Activated CD4-positive, alpha-beta memory T cell treated with anti-CD3 and anti-CD28 coated beads, Interleukin-2, amount 10 ng/mL, durations not matched to agents 7 days and 5 days (primary cell): Measurements from ENCODE around the gene NECTIN1. TPM values are rescaled to one million over a fixed set of nuclear protein-coding genes. Genes with fewer than 3 reads are reported as not detected.
"Not testable (repeated sequence)": the region's sequence is repeated elsewhere in the genome, so short reads cannot be mapped to it uniquely, and the experiment has no call there.

Experiments
- CTCF ChIA-PET: fragments of 350-600 bp; sonication (Branson Sonifier 250); formaldehyde crosslinking; loops from one replicate; lab custom pipeline; 2021; ENCODE audit warnings: antibody characterized with exemption, inconsistent platforms; lab: Charles Lee
- POLR2A ChIA-PET: fragments of 350-600 bp; sonication (Branson Sonifier 250); formaldehyde crosslinking; loops from one replicate; lab custom pipeline; 2021; ENCODE audit warnings: antibody characterized with exemption; lab: Charles Lee
- DNase-seq: peaks from one replicate; pipeline ENCODE4 v3.0.0-alpha.2; 2020
- H3K27ac Mint-ChIP-seq: one replicate; pipeline ENCODE4 v1.8.0; 2021; ENCODE audit warnings: mild to moderate bottlenecking, mixed read lengths
- H3K27me3 Mint-ChIP-seq: one replicate; pipeline ENCODE4 v1.8.0; 2021; ENCODE audit warnings: mixed read lengths
- H3K36me3 Mint-ChIP-seq: one replicate; pipeline ENCODE4 v1.8.0; 2021; ENCODE audit warnings: low read depth, mixed read lengths
- H3K4me1 Mint-ChIP-seq: one replicate; pipeline ENCODE4 v1.8.0; 2021; ENCODE audit warnings: mixed read lengths
- H3K4me3 Mint-ChIP-seq: one replicate; pipeline ENCODE4 v1.8.0; 2021; ENCODE audit warnings: mild to moderate bottlenecking, mixed read lengths
- H3K9me3 Mint-ChIP-seq: one replicate; pipeline ENCODE4 v1.8.0; 2021; ENCODE audit warnings: mixed read lengths
- total RNA-seq, 2 experiments: library from RNA; stranded (reverse); gene quantifications; one replicate each; pipeline ENCODE4 v1.2.3, GENCODE V29; 2021

NECTIN1 gene
- total RNA-seq, 2 experiments from 2014 or later, result 1.7 to 1.9 TPM

DNA sequence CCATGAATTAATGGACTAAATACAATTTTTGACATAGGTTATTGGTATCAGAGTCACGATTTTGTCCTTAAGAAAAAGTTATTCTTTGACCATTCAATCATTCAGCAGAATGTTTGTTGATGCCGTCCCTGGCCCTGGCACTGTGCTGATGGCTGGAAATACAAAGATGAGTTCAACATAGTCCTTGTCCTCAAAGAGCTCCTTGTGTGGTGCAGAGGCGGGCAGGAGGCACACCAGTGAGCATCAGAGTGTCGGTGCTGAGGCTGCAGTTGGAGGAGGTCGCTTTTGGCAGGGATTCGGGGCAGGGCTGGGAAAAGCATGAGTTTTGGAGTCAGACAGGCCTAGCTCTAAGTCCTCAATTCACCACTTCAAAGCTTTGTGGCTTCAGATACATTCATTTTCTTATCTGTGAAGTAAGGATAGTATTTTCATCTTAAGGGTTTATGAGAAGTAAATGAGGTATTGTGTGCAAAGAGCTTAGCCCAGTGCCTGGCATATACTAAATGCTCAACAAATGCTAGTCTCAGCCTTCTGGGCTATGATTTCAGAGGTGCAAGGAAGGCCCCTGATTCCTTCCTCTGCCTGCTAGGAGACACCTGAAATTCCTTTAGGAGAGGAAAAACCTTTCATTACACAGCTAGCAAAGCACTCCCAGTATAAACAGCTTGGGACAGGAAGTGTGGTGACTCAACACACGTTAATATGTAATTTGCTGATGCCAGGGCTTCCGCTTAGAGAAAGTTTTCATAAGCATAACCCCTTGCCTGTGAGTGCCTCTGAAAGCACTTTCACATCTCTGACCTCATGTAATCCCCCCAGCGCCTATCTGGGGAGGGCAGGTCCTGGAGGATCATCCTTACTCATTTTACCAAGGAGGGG, 113.8 kb downstream of the NECTIN1 start:
- no peaks in the 10 kb centered on the region for H3K36me3 Mint-ChIP-seq
- ChIA-PET CTCF (interaction anchor here (1.5 kb wide), 1 partner anchor 9 kb away, joined by 5 read pairs; no protein-coding TSS in a partner anchor), POLR2A (no interaction called here)
- DNase-seq, result no peak
- H3K27ac Mint-ChIP-seq, result no peak overlapping the region
- H3K27me3 Mint-ChIP-seq, result peaks cover 22% of the 10 kb centered on the region
- H3K9me3 Mint-ChIP-seq, result no peaks in the 10 kb centered on the region
- no peak overlapping the region for H3K4me3 Mint-ChIP-seq
- H3K4me1 Mint-ChIP-seq, result peaks cover 10% of the 10 kb centered on the region

DNA sequence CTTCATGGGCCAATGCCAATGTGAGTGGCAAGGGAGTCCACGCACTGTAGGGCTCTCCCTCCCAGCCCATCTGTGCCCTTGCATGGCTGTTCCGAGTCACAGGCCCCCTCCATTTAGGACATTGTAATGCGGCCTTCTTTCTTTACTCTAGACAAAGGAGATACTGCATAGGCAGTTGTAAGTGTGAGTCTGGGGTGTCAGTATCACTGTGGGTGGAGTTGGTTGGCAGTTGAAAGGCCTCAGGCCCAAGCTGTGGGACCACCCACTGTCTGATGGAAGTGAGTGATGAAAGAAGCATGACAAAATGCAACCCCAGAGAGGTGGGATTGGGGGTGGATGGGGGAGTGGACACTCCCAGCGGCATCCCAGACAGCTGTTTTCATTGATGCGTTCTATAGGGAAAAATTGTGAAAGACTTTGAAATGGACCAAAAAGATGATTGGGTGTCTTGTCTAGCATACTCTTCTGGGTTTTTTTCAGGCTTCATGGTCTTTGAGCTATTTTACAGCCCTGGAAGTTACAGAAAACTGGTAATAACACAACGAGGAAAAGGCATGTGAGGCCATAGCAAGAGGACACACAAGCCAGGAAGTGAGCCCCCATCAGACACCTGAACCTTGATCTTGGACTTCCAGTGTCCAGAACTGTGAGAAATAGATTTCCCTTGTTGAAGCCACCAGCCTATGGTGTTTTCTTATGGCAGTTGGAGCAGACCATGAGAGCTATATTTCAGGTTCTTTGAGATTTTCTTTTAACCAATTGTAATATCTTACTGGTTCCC, 114.6 kb downstream of the NECTIN1 start:
- Mint-ChIP-seq H3K27ac (no peak overlapping the region), H3K27me3 (peaks cover 16% of the 10 kb centered on the region), H3K9me3 (no peaks in the 10 kb centered on the region), H3K4me1 (peaks cover 10% of the 10 kb centered on the region), H3K4me3 (no peak overlapping the region), H3K36me3 (no peaks in the 10 kb centered on the region)
- POLR2A ChIA-PET, result no interaction called here
- no peak for DNase-seq
- CTCF ChIA-PET, result no interaction called here

DNA sequence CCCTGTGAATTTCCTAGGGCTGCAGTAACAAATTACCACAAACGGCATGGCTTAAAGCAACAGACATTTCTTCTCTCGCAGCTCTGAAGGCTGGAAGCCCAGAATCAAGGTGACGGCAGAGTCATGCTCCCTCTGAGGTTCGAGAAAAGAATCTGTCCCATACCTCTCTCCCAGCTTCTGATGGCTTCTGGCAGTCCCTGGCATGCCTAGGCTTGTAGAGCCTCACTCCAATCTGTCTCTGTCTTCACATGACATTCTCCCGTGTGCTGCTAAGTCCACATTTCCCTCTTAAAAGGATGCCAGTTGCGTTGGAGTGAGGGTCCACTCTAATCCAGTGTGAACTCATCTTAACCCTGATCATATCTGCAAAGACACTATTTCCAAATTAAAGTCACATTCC, 116.2 kb downstream of the NECTIN1 start:
- CTCF ChIA-PET, result no interaction called here
- Mint-ChIP-seq H3K27ac (no peak overlapping the region), H3K4me1 (peaks cover 10% of the 10 kb centered on the region), H3K9me3 (no peaks in the 10 kb centered on the region), H3K27me3 (peaks cover 18% of the 10 kb centered on the region), H3K4me3 (no peak overlapping the region), H3K36me3 (no peaks in the 10 kb centered on the region)
- POLR2A ChIA-PET, result no interaction called here
- DNase-seq, result no peak

DNA sequence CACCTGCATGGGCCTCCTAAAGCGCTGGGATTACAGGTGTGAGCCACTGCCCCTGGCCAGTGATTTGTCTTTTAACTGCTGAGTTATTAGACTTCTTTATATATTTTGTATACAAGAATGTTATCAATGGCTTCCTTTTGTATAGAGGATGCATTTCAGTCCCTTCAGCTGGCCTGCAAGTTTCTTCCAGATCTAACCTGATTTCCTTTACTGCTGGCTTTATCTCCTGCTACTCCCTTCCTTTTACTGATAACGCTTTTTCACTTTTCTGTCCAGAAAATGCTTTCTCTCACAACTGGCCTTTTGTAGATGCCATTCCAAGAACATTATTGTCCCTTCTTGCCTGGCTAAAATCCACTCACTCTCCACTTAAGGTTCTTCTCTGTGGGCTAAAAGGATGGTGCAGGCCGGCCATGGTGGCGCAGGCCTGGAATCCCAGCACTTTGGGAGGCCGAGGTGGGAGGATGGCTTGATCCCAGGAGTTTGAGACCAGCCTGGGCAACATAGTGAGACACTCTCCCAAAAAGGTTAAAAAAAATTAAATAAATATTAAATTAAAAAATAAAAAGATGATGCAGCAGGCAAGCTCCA, 118.1 kb downstream of the NECTIN1 start:
- no peaks in the 10 kb centered on the region for H3K9me3 Mint-ChIP-seq

DNA sequence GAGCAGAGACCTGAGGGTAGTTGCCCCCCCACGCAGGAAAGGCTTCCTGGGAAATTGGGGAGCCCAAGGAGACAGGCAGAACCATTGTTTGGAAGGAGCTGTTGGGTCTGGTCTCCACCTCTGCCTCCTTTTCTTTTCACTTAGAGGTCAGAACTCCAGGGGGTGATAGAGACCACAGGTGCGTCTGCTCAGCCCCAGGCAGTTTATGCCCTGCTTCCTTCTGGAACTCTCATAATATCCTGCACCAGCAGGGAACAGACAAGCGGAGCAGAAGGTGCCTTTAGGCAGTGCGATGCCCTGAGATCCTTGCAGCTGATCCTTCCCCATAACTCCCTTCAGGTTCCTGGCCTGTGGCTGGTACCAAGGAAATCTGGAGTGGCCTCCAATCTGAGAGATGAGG, 120.2 kb downstream of the NECTIN1 start:
- ChIA-PET CTCF (no interaction called here), POLR2A (no interaction called here)
- Mint-ChIP-seq H3K9me3 (no peaks in the 10 kb centered on the region), H3K27me3 (peaks cover 24% of the 10 kb centered on the region), H3K36me3 (no peaks in the 10 kb centered on the region), H3K27ac (no peak overlapping the region), H3K4me3 (no peak overlapping the region), H3K4me1 (no peaks in the 10 kb centered on the region)
- DNase-seq, result no peak

More for the DNA sequence above, 118.1 kb downstream of the NECTIN1 start:
- H3K27ac Mint-ChIP-seq, result no peak overlapping the region
- H3K4me3 Mint-ChIP-seq, result no peak overlapping the region
- no peaks in the 10 kb centered on the region for H3K36me3 Mint-ChIP-seq
- no peak for DNase-seq
- H3K27me3 Mint-ChIP-seq, result peaks cover 22% of the 10 kb centered on the region
- ChIA-PET POLR2A (no interaction called here), CTCF (no interaction called here)
- H3K4me1 Mint-ChIP-seq, result peaks cover 10% of the 10 kb centered on the region

DNA sequence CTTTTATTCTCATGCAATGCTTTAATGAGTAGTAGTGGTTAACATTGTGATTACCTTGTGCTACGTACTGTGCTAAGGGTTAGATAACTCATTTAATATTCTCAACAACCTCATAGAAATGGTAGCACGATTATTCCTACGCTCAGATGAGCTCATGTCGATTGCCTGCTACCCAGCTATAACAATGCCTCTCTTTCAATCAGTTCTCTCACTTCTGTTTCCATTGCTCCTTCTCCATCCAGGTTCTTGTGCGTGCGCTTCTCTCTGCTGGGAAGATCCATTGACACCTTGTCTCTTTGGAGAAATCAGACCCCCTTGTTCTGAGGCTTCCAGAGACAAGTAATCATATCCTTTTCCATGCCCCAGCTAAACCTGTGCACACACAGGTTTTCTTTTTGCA, 120.8 kb downstream of the NECTIN1 start:
- CTCF ChIA-PET, result no interaction called here
- POLR2A ChIA-PET, result no interaction called here
- Mint-ChIP-seq H3K9me3 (no peaks in the 10 kb centered on the region), H3K27me3 (peaks cover 29% of the 10 kb centered on the region), H3K4me1 (no peaks in the 10 kb centered on the region), H3K27ac (no peak overlapping the region), H3K4me3 (no peak overlapping the region), H3K36me3 (no peaks in the 10 kb centered on the region)
- DNase-seq, result no peak

DNA sequence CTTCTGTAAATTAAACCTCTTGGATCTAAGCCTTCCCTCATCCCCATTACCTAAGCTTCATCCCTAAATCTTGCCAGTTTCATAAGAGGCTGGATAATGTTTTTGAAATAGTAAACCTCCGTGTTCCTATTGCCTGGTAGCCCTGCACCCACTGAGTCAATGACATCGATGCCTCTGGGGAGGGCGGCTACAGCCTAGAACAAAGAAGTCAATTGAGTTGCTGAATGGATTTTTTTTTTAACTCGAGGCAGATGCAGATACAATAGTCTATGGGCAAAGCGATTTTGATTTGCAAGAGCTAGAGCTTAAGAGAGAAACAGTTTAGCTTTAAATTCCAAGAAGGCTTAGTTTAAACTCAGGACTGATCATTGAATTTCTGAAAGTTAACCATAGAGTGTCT, 121.3 kb downstream of the NECTIN1 start:
- Mint-ChIP-seq H3K4me1 (no peaks in the 10 kb centered on the region), H3K9me3 (no peaks in the 10 kb centered on the region), H3K27me3 (peaks cover 25% of the 10 kb centered on the region), H3K27ac (no peak overlapping the region), H3K4me3 (no peak overlapping the region), H3K36me3 (no peaks in the 10 kb centered on the region)
- DNase-seq, result no peak
- CTCF ChIA-PET, result no interaction called here
- POLR2A ChIA-PET, result no interaction called here

DNA sequence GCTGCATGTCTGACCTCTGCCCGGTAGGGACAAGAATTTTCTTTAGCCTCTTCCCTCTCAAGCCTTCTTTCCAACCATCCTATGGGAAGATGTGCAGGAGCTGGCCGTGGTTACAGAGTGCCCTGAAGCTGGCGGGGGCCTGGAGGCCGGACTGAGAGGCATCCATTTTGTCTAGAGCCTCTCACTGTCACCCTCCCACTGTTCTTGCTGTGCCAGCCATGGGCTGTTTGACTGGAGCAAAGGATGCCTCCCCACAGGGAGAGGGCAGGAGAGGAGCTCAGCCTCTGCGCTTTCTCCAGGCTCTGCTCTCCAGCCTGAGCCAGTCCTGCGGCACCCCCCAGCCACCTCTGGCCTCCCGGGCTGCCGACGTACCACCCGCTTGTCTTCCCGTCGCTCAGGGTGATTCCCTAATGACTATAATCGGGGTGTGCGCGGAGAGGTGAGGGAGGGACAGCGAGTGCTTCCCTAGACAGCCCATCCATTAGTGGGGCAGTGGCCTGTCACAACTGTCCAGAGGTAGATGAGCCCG, 123.8 kb downstream of the NECTIN1 start:
- POLR2A ChIA-PET, result no interaction called here
- Mint-ChIP-seq H3K4me3 (no peak overlapping the region), H3K27me3 (peaks cover 25% of the 10 kb centered on the region), H3K9me3 (no peaks in the 10 kb centered on the region), H3K4me1 (no peaks in the 10 kb centered on the region), H3K27ac (no peak overlapping the region), H3K36me3 (no peaks in the 10 kb centered on the region)
- CTCF ChIA-PET, result no interaction called here
- DNase-seq, result no peak

DNA sequence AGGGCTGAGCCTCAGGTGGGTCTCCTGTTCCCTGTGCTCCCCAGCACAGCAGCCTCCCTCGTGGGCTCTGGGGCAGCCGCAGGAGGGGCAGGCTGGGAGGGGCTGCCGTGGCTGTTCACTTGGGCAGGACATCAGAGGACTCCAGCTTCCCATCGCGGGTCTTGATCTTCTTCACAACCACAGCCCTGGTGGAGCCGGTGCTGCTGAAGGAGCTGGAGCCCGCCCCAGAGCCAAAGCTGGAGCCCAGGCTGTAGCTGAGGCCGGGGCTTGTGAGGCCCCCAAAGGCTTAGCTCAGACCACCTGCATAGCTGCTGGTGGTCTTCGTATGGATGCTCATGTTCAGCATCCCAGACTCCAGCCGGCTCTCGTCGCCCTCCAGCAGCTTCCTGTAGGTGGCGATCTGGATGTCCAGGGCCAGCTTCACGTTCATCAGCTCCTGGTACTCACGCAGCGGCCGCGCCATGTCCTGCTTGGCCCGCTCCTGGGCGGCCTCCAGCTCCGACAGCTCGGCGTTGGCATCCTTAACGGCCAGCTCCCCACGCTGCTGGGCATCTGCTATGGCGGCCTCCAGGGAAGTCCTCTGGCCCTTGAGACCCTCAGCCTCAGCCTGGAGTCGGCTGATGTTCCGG, 126.1 kb downstream of the NECTIN1 start:
- H3K4me3 Mint-ChIP-seq, result no peak overlapping the region
- H3K27ac Mint-ChIP-seq, result no peak overlapping the region
- peaks cover 19% of the 10 kb centered on the region for H3K27me3 Mint-ChIP-seq
- H3K4me1 Mint-ChIP-seq, result no peaks in the 10 kb centered on the region
- no peaks in the 10 kb centered on the region for H3K36me3 Mint-ChIP-seq
- no peak for DNase-seq
- ChIA-PET CTCF (interaction anchor here (0.6 kb wide), 1 partner anchor 38 kb away, joined by 3 read pairs; no protein-coding TSS in a partner anchor), POLR2A (no interaction called here)
- no peaks in the 10 kb centered on the region for H3K9me3 Mint-ChIP-seq

DNA sequence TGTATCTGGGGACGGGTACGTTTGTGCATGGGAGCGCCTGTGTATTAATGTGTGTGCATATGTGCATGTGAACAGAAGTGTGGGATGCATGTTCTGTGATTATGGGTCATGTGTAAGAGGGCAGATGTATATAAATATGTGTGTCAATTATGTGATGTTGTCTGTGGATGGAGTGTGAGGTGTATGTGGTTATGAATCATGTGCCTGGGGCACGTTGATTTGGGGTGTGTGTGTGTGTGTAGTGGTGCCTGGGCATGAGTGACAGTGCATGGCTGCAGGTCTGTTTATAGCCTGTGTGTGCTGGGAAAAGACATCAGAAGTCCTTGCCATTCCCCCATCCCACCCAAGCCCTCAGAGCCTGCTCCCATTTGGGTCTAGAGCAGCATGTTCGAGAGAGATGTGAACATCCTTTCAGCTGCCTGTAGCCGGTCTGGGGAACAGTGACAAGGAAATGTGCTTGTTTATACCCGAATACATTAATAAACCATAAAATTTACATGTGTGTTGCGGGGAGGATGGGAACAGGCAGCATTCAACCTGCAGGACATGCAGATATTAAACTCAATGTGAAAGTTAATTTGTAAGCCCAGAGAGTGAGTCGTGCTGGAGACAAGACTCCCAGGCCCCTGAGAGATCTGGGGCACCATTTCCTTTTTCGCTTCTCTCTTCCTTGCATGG, 129.0 kb downstream of the NECTIN1 start:
- peaks cover 22% of the 10 kb centered on the region for H3K27me3 Mint-ChIP-seq
- no peak for DNase-seq
- no peaks in the 10 kb centered on the region for H3K4me1 Mint-ChIP-seq
- H3K9me3 Mint-ChIP-seq, result no peaks in the 10 kb centered on the region
- no peak overlapping the region for H3K27ac Mint-ChIP-seq
- ChIA-PET CTCF (interaction anchor here (1.2 kb wide), 1 partner anchor 23 kb away, joined by 3 read pairs; no protein-coding TSS in a partner anchor), POLR2A (no interaction called here)
- no peak overlapping the region for H3K4me3 Mint-ChIP-seq
- H3K36me3 Mint-ChIP-seq, result no peaks in the 10 kb centered on the region

DNA sequence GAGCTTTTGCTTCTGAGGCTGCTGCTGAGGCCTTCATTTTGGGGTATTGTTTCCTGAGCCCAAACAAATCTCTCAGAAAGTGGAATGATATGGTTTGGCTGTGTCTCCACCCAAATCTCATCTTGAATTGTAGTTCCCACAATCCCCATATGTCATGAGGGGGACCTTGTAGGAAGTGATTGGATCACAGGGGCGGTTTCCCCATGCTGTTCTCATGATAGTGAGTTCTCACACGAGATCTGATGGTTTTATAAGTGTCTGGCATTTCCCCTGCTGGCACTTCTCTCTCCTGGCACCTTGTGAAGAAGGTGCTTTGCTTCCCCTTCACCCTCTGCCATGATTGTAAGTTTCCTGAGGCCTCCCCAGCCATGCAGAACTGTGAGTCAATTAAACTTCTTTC, 133.1 kb downstream of the NECTIN1 start:
- H3K9me3 Mint-ChIP-seq, H3K27ac Mint-ChIP-seq, POLR2A ChIA-PET, DNase-seq, CTCF ChIA-PET, H3K4me3 Mint-ChIP-seq, H3K36me3 Mint-ChIP-seq: not testable (repeated sequence)
- peaks cover 17% of the 10 kb centered on the region for H3K27me3 Mint-ChIP-seq
- H3K4me1 Mint-ChIP-seq, result peaks cover 11% of the 10 kb centered on the region

DNA sequence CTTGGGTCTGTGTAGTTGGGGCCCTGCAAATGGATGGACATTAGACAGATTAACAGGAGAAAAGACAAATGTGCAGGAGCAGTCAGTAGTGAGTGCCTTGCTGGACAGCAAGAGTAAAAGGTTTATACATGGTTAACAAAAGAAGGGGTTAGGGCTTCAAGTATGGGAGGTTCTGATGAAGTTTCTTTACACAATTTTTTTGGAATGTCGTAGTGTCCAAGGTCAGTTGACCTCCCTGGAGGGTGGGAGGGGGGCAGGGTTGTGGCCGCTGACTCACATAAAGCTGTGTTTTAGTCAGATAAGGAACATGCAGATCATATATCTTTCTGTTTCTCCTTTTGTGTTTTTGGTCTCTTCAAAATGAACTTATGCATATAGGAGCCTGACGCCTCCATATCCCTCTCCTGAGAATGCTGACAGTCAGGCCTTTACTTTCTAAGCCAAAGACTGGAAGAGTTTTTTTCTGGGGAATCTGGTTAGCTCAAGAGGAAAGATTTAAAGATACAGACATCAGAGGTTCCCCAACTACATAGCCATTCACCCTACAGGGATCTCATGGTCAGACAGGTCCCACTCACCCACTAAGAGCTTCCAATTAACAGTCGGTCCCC, 134.3 kb downstream of the NECTIN1 start:
- Mint-ChIP-seq H3K27ac (no peak overlapping the region), H3K36me3 (no peaks in the 10 kb centered on the region), H3K27me3 (peaks cover 17% of the 10 kb centered on the region), H3K9me3 (no peaks in the 10 kb centered on the region), H3K4me3 (no peak overlapping the region), H3K4me1 (peaks cover 19% of the 10 kb centered on the region)
- CTCF ChIA-PET, result no interaction called here
- POLR2A ChIA-PET, result no interaction called here
- DNase-seq, result no peak
